ENCODE results near the gene CUBN.

The CUBN gene

DNA sequence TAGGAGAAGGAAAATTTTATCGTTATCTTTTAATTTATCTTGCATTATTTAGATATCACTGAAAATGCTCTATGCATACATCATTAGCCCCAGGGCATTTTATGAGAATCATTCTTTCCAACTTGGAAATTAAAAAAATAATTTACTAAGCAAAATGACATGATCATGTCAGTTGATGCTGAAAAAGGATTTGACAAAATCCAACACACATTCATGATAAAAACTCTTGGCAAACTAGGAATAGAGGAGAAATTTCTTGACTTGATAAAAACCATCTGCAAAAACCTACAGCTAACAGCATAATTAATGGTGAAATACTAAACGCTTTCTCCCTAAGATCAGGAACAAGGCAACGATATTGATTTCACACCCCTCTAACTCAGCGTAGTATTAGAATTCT, 272.2 kb downstream of the CUBN start:
- Histone ChIP-seq H3K36me3 (ENCODE audit: control insufficient read depth, insufficient read depth, low read length) (no peaks in the 10 kb centered on the region), H3K4me3 (ENCODE audit: low read depth, low read length) (no peak overlapping the region), H3K27me3 (ENCODE audit: control insufficient read depth, insufficient read depth, low read length) (no peaks in the 10 kb centered on the region), H3K4me1 (peaks cover 4% of the 10 kb centered on the region), H2AFZ (no peak overlapping the region), H3K4me2 (ENCODE audit: low read length) (no peak overlapping the region), H3K27ac (no peak overlapping the region), H3K79me2 (no peaks in the 10 kb centered on the region), H3K9ac (no peak overlapping the region), H3K9me3 (ENCODE audit: control insufficient read depth, low read length) (no peaks in the 10 kb centered on the region)
- TF ChIP-seq, protein P1, sequence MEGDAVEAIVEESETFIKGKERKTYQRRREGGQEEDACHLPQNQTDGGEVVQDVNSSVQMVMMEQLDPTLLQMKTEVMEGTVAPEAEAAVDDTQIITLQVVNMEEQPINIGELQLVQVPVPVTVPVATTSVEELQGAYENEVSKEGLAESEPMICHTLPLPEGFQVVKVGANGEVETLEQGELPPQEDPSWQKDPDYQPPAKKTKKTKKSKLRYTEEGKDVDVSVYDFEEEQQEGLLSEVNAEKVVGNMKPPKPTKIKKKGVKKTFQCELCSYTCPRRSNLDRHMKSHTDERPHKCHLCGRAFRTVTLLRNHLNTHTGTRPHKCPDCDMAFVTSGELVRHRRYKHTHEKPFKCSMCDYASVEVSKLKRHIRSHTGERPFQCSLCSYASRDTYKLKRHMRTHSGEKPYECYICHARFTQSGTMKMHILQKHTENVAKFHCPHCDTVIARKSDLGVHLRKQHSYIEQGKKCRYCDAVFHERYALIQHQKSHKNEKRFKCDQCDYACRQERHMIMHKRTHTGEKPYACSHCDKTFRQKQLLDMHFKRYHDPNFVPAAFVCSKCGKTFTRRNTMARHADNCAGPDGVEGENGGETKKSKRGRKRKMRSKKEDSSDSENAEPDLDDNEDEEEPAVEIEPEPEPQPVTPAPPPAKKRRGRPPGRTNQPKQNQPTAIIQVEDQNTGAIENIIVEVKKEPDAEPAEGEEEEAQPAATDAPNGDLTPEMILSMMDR (IDR thresholded peaks at IDR 0.05): no peak

DNA sequence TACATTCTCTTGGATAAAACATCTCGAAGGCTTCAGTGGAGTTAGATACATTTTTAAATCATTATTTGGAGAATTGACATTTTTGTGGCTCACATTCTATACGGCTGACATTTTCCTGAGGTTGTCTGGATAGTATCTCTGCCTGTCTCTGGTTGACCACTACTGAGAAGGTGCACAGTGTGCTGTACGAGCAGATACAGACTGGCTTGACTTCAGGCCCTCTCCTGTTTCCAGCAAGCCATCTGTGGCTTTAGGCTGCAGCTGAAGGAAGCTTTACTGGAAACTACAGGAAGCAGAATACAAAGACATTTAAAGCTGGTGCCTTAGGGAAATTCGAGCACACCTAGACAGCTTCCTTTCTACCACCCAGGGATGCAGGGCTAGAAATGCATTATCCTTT, 273.0 kb downstream of the CUBN start:
- Histone ChIP-seq H3K4me1 (peaks cover 4% of the 10 kb centered on the region), H2AFZ (peak overlapping the region; percentile 27), H3K4me3 (ENCODE audit: low read depth, low read length) (no peak overlapping the region), H3K9ac (no peak overlapping the region), H3K27me3 (ENCODE audit: control insufficient read depth, insufficient read depth, low read length) (no peaks in the 10 kb centered on the region), H3K27ac (no peak overlapping the region), H3K79me2 (no peaks in the 10 kb centered on the region), H3K4me2 (ENCODE audit: low read length) (no peak overlapping the region), H3K36me3 (ENCODE audit: control insufficient read depth, insufficient read depth, low read length) (no peaks in the 10 kb centered on the region), H3K9me3 (ENCODE audit: control insufficient read depth, low read length) (no peaks in the 10 kb centered on the region)
- TF ChIP-seq, protein P1 (IDR thresholded peaks at IDR 0.05): no peak

DNA sequence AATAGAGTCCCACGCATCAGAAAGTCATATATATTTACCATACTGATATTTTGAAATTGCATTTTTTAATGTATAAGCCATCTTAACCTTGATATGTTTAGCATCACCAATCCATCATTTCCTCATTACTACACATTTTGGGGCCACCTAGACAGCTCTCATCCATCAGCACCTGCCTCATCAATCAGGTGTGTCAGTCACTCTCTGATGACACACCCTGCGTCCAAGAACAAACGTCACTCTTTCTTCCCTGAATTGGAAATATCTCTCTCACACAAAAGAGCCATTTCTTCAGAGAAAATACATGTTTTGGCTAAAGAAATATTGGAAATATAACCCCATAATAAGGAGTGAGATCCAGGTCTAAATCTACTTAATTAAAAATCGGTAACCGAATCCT, 273.5 kb downstream of the CUBN start:
- no peak overlapping the region for H3K4me2 ChIP-seq (ENCODE audit: low read length)
- peaks cover 4% of the 10 kb centered on the region for H3K4me1 ChIP-seq
- H3K9ac ChIP-seq: no peak overlapping the region
- H3K4me3 ChIP-seq (ENCODE audit: low read depth, low read length): no peak overlapping the region
- H3K27me3 ChIP-seq (ENCODE audit: control insufficient read depth, insufficient read depth, low read length): no peaks in the 10 kb centered on the region
- H3K36me3 ChIP-seq (ENCODE audit: control insufficient read depth, insufficient read depth, low read length): no peaks in the 10 kb centered on the region
- peak overlapping the region; percentile 27 for H2AFZ ChIP-seq
- no peak overlapping the region for H3K27ac ChIP-seq
- TF ChIP-seq, protein P1 (IDR thresholded peaks at IDR 0.05): no peak
- no peaks in the 10 kb centered on the region for H3K9me3 ChIP-seq (ENCODE audit: control insufficient read depth, low read length)
- no peaks in the 10 kb centered on the region for H3K79me2 ChIP-seq

DNA sequence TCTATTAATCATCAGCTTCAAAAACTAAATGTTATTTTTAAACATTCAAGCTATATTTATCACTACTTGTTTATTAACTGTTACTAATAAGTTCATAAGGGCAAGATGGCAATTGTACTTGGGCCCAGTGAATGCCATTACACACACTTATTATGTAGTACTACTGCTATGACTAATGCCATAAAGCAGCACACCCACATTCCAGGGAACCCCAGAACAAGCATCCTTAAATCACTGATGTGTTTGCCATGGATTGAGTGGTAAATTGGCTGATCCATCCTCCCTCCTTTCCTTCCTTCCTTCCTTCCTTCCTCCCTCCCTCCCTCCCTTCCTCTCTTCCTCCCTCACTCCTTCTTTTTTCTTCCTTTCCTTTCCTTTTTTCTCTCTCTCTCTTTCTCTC, 275.0 kb downstream of the CUBN start:
- Histone ChIP-seq H3K4me1 (peaks cover 4% of the 10 kb centered on the region), H3K36me3 (ENCODE audit: control insufficient read depth, insufficient read depth, low read length) (no peaks in the 10 kb centered on the region), H3K79me2 (no peaks in the 10 kb centered on the region), H3K9ac (no peak overlapping the region), H3K27me3 (ENCODE audit: control insufficient read depth, insufficient read depth, low read length) (no peaks in the 10 kb centered on the region), H3K4me3 (ENCODE audit: low read depth, low read length) (no peak overlapping the region), H3K27ac (no peak overlapping the region), H3K9me3 (ENCODE audit: control insufficient read depth, low read length) (no peaks in the 10 kb centered on the region), H2AFZ (no peak overlapping the region), H3K4me2 (ENCODE audit: low read length) (no peak overlapping the region)
- TF ChIP-seq, protein P1 (IDR thresholded peaks at IDR 0.05): no peak

DNA sequence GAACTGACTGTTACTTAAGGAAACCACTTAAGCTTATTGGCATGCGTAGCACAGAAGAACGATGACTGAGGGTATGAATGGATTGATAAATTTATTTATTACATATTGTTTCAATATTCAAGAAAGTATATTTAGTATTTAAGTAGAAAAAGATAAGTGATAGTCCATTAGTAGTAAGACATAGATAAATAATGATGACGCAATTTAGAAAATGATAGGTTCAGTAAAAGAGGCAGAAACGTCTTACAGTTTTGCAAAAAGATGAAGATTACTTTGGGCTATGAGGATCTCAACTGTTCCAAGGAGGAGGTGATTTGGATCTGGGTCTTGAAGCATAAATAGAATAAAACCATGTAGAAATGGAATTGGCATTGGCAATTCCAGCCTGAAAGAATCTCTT, 275.8 kb downstream of the CUBN start:
- H3K4me2 ChIP-seq (ENCODE audit: low read length): no peak overlapping the region
- H3K4me1 ChIP-seq: peaks cover 4% of the 10 kb centered on the region
- H3K9me3 ChIP-seq (ENCODE audit: control insufficient read depth, low read length): no peaks in the 10 kb centered on the region
- H3K27ac ChIP-seq: no peak overlapping the region
- TF ChIP-seq, protein P1 (IDR thresholded peaks at IDR 0.05): no peak
- H3K4me3 ChIP-seq (ENCODE audit: low read depth, low read length): no peak overlapping the region
- H3K9ac ChIP-seq: no peak overlapping the region
- H3K36me3 ChIP-seq (ENCODE audit: control insufficient read depth, insufficient read depth, low read length): no peaks in the 10 kb centered on the region
- H3K27me3 ChIP-seq (ENCODE audit: control insufficient read depth, insufficient read depth, low read length): no peaks in the 10 kb centered on the region
- no peak overlapping the region for H2AFZ ChIP-seq
- no peaks in the 10 kb centered on the region for H3K79me2 ChIP-seq

Data from parathyroid adenoma (tissue), 2 donors.